ENCODE measurements around the gene SCAF4. TPM values are rescaled to one million over a fixed set of nuclear protein-coding genes. Genes with fewer than 3 reads are reported as not detected.

SCAF4 gene
- total and polyA plus RNA-seq, 10 of the 15 experiments (the other 5 are each of a cell fraction or from before 2014, with no cell fraction given), result 4.3 to 49.3 (median 16.0) TPM

- no peak for DNase-seq (ENCODE audit: low read depth, low spot score)
- no peaks in the 10 kb centered on the region for H3K36me3 ChIP-seq (ENCODE audit: control insufficient read depth in 2 of 2, insufficient read depth in 2 of 2, low read length in 1 of 2)
- WGBS (ENCODE audit: insufficient coverage, insufficient replicate concordance, low lambda C conversion rate, missing lambda C conversion rate), result 21% methylated on average over 2 of the region's 2 CpGs
- intact Hi-C loops (cut with micrococcal nuclease; ENCODE audit: unreplicated experiment), result no loop called here
- ChIA-PET CTCF (no interaction called here), RAD21 (ENCODE audit: unreplicated experiment) (no interaction called here), SMC1A (ENCODE audit: uncharacterized antibody, unreplicated experiment) (no interaction called here), POLR2A (no interaction called here)
- H3K9ac ChIP-seq (ENCODE audit: control insufficient read depth, insufficient read depth, low read length), result no peak overlapping the region
- H3K27me3 ChIP-seq (replicated peaks in 1 of 2; ENCODE audit: control insufficient read depth in 2 of 2, insufficient read depth in 2 of 2, low read length in 1 of 2), result no peaks in the 10 kb centered on the region
- in situ Hi-C loops (cut with MboI), result no loop called here
- H3K27ac ChIP-seq (ENCODE audit: control insufficient read depth, insufficient read depth), result no peak overlapping the region
- no peak for TF ChIP-seq POU2F2 (IDR thresholded peaks at IDR 0.05; ENCODE audit: borderline replicate concordance, low read depth, low read length)
- TF ChIP-seq JUND (IDR thresholded peaks at IDR 0.05; ENCODE audit: low read depth, low read length), result no peak
- TF ChIP-seq TBL1XR1 (IDR thresholded peaks at IDR 0.05; ENCODE audit: low read depth, low read length), result no peak
- TF ChIP-seq CREB1 (IDR thresholded peaks at IDR 0.05; ENCODE audit: low read depth), result no peak
- no peak for TF ChIP-seq CBX5 (IDR thresholded peaks at IDR 0.05; ENCODE audit: low read depth)
- no peak for TF ChIP-seq ZNF217 (IDR thresholded peaks at IDR 0.05)
- no peak for TF ChIP-seq EGR1 (IDR thresholded peaks at IDR 0.05; ENCODE audit: borderline replicate concordance in 1 of 2, low read depth in 2 of 2, low read length in 2 of 2)
- no peak for TF ChIP-seq SUZ12 (IDR thresholded peaks at IDR 0.05; ENCODE audit: unreplicated experiment)
- no peak for TF ChIP-seq USF2 (IDR thresholded peaks at IDR 0.05; ENCODE audit: borderline replicate concordance, low read depth, low read length)
- no peak for TF ChIP-seq MYB (IDR thresholded peaks at IDR 0.05; ENCODE audit: borderline replicate concordance, low read depth, low read length)
- TF ChIP-seq ATF2 (IDR thresholded peaks at IDR 0.05; ENCODE audit: low read length), result no peak
- no peak for TF ChIP-seq NFXL1 (IDR thresholded peaks at IDR 0.05; ENCODE audit: borderline replicate concordance)
- no peak for TF ChIP-seq PAX8 (IDR thresholded peaks at IDR 0.05)
- TF ChIP-seq TCF12 (IDR thresholded peaks at IDR 0.05; ENCODE audit: low read depth, low read length), result no peak
- no peak overlapping the region for H2AFZ ChIP-seq (ENCODE audit: control insufficient read depth, low read depth, low read length)
- BruUV-seq (replicated peaks), result no TSS peak
- no peaks in the 10 kb centered on the region for H4K20me1 ChIP-seq (ENCODE audit: control insufficient read depth, insufficient read depth)
- ATAC-seq, result peak; percentile 65
- peaks cover 89% of the 10 kb centered on the region for H3K79me2 ChIP-seq (ENCODE audit: control insufficient read depth, insufficient read depth, low read length)
- peaks cover 13% of the 10 kb centered on the region for H3K4me1 ChIP-seq (ENCODE audit: control insufficient read depth, insufficient read depth, low read length)
- H3K9me3 ChIP-seq (replicated peaks; ENCODE audit: control insufficient read depth, insufficient read depth, low read length), result no peaks in the 10 kb centered on the region; the same call in 2 of the 3 replicates
- no peak overlapping the region for H3K4me3 ChIP-seq
- FAIRE-seq, result no peak
- H3K4me2 ChIP-seq (ENCODE audit: control insufficient read depth, insufficient read depth), result 0 out of 2 replicates have a peak overlapping the region, but pooled peaks have one; percentile 10
These were observed 11.6 kb downstream of the SCAF4 start for GRCh38 chr21:31720330-31720729.
